ENCODE results near the gene PTGER1.

- peak; percentile 99 for TF ChIP-seq CTCF (IDR thresholded peaks at IDR 0.05)
- no peak for TF ChIP-seq EZH2 (IDR thresholded peaks at IDR 0.05; ENCODE audit: borderline replicate concordance, insufficient read depth, low read depth, low read length, poor library complexity, severe bottlenecking)
Observed at GRCh38 chr19:14472202-14472938, 2.8 kb downstream of the PTGER1 start.
